Neural crest cell (in vitro differentiated cells): ENCODE results near the gene SSX2IP. TPM values are rescaled to one million over a fixed set of nuclear protein-coding genes. Genes with fewer than 3 reads are reported as not detected.

ENCODE experiments used
- DNase-seq: peaks from one replicate; pipeline ENCODE4 v3.0.0; 2021; ENCODE audit warnings: low read depth, mixed read lengths, low spot score
- H3K27ac Mint-ChIP-seq: one replicate; pipeline ENCODE4 v1.8.0; 2021; ENCODE audit warnings: mild to moderate bottlenecking, mixed read lengths; ENCODE audit not compliant: unreplicated experiment
- H3K27me3 Mint-ChIP-seq: 2 replicates; pipeline ENCODE4 v1.8.0; 2021; ENCODE audit warnings: low read depth, mild to moderate bottlenecking, mixed read lengths
- H3K36me3 Mint-ChIP-seq: 2 replicates; pipeline ENCODE4 v1.8.0; 2021; ENCODE audit warnings: low read depth, mild to moderate bottlenecking, mixed read lengths
- H3K4me1 Mint-ChIP-seq: 2 replicates; pipeline ENCODE4 v1.8.0; 2021; ENCODE audit warnings: mixed read lengths
- H3K4me3 Mint-ChIP-seq: one replicate; pipeline ENCODE4 v1.8.0; 2021; ENCODE audit warnings: mild to moderate bottlenecking, mixed read lengths
- H3K9me3 Mint-ChIP-seq: 2 replicates; pipeline ENCODE4 v1.8.0; 2021; ENCODE audit warnings: mixed read lengths
- total RNA-seq: library from RNA; stranded (reverse); gene quantifications from 2 replicates; pipeline ENCODE4 v1.2.1, GENCODE V29; 2021
- TF ChIP-seq, protein P1 (sequence below): fragments of 200-600 bp; sonication (generic); conservative IDR thresholded peaks from 2 replicates; pipeline ENCODE4 v1.5.0; 2021; ENCODE audit warnings: antibody characterized with exemption, mild to moderate bottlenecking

The SSX2IP gene
- total RNA-seq, 1 donor from 2014 or later: 24.4 TPM

DNA sequence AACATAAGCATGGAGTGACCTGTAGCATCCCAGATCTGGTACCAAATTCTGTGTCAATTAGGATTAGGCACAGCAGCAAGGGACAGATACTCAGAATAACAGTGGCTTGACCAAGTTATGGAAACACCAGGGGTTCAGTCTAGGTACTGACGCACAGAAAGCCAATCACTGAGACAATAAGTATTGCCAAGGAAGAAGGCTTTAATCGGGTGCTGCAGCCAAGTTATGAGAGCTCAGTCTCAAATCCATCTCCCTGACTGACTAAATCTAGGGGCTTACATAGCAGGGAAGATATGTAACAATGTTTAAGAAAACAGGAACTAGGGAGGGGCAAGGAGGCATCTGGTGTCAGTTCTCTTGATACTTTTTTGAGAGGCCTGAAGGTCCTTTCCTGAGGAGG is 76.4 kb downstream of the SSX2IP start:
- Mint-ChIP-seq H3K27me3 (no peaks in the 10 kb centered on the region), H3K36me3 (peaks cover 20% of the 10 kb centered on the region), H3K4me3 (no peak overlapping the region), H3K27ac (no peak overlapping the region), H3K9me3 (peaks cover 14% of the 10 kb centered on the region), H3K4me1 (peaks cover 8% of the 10 kb centered on the region)
- TF ChIP-seq, protein P1, sequence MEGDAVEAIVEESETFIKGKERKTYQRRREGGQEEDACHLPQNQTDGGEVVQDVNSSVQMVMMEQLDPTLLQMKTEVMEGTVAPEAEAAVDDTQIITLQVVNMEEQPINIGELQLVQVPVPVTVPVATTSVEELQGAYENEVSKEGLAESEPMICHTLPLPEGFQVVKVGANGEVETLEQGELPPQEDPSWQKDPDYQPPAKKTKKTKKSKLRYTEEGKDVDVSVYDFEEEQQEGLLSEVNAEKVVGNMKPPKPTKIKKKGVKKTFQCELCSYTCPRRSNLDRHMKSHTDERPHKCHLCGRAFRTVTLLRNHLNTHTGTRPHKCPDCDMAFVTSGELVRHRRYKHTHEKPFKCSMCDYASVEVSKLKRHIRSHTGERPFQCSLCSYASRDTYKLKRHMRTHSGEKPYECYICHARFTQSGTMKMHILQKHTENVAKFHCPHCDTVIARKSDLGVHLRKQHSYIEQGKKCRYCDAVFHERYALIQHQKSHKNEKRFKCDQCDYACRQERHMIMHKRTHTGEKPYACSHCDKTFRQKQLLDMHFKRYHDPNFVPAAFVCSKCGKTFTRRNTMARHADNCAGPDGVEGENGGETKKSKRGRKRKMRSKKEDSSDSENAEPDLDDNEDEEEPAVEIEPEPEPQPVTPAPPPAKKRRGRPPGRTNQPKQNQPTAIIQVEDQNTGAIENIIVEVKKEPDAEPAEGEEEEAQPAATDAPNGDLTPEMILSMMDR: no peak
- DNase-seq: no peak

DNA sequence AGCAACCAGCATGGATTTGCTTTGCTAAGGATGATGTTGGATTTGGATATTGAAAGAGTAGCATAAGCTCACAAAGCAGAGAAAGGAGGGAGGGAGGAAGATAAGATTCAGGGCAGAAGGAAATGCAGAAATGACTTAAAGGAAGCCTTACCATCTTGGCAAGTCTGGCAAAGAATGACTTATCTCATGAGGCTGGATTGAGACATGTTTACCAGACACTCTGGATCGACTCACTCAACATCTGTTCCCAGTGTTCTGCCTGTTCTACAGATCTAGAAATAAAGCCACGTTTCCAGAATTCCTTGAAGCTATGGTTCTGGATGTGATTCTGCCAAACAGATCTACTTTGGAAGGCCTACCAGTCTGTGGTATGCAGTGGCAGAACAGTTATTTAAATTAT is 77.2 kb downstream of the SSX2IP start:
- Mint-ChIP-seq H3K9me3 (peaks cover 14% of the 10 kb centered on the region), H3K27ac (no peak overlapping the region), H3K4me1 (peaks cover 8% of the 10 kb centered on the region), H3K4me3 (no peak overlapping the region), H3K36me3 (peaks cover 20% of the 10 kb centered on the region), H3K27me3 (no peaks in the 10 kb centered on the region)
- TF ChIP-seq, protein P1: no peak
- DNase-seq: no peak

DNA sequence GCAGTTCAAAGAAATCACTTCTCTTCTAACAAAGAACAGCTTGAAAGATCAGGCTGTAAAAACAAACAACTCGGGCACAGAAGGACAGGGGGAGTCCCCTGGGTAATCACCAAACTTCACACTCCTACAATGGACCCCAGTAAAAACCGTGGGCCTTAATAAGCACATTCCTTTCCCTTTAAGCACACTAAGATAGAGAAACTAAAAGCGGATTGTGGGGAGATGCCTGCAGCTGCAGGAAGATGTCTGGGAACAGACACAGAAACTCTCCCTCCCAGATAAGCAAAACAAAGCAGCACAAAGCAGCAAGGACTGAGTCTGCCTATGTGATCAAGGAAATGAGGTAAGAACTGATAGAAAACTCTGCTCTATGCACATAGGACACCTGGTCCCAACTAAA is 78.5 kb downstream of the SSX2IP start:
- Mint-ChIP-seq H3K4me1 (peaks cover 8% of the 10 kb centered on the region), H3K27me3 (no peaks in the 10 kb centered on the region), H3K4me3 (no peak overlapping the region), H3K27ac (peak overlapping the region; percentile 25), H3K9me3 (peaks cover 14% of the 10 kb centered on the region), H3K36me3 (peaks cover 20% of the 10 kb centered on the region)
- TF ChIP-seq, protein P1: no peak
- no peak for DNase-seq

DNA sequence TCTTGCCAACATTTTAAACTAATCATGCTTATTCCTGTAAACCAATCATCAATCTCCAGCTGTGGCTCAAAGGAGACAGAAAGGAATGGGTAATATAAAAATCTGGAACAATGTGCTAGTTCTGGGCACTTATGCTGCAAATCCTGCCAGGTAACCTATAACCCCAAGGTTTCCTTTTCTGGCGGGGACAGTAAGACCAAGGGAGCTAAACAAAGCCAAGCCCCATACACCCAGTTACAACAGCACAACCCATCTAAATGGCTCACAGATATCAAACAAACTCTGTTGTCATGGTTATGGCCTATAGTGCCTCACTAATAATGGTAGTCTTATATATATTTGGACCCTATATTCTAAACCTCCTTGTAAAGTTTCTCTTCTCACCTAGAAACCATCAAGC is 79.2 kb downstream of the SSX2IP start:
- H3K36me3 Mint-ChIP-seq: peaks cover 24% of the 10 kb centered on the region
- no peak for DNase-seq
- TF ChIP-seq, protein P1: no peak
- H3K4me1 Mint-ChIP-seq: peaks cover 8% of the 10 kb centered on the region
- peaks cover 18% of the 10 kb centered on the region for H3K9me3 Mint-ChIP-seq
- H3K4me3 Mint-ChIP-seq: no peak overlapping the region
- no peaks in the 10 kb centered on the region for H3K27me3 Mint-ChIP-seq
- H3K27ac Mint-ChIP-seq: no peak overlapping the region

DNA sequence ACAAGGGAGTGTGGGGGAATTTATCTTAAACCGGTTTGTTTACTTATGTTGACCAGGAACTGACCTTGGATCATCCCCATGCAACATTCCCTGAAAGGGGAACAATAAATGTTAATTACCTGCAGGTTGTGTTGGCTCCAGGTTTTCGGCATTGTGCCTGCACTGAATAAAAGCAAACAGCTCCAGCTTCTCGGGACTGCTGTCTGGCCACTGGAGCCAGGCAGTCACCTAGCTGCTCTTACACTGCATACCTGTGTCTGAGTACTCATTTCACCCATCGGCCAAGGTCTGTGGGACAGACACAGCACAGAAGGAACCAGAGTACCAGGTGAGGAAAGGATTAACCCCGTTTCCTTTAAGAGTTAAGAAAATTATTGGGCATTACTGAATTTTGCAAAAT is 83.3 kb downstream of the SSX2IP start:
- H3K4me1 Mint-ChIP-seq: peaks cover 7% of the 10 kb centered on the region
- no peak for DNase-seq
- peaks cover 22% of the 10 kb centered on the region for H3K9me3 Mint-ChIP-seq
- H3K4me3 Mint-ChIP-seq: no peak overlapping the region
- H3K36me3 Mint-ChIP-seq: peaks cover 30% of the 10 kb centered on the region
- no peaks in the 10 kb centered on the region for H3K27me3 Mint-ChIP-seq
- H3K27ac Mint-ChIP-seq: no peak overlapping the region
- TF ChIP-seq, protein P1: no peak

DNA sequence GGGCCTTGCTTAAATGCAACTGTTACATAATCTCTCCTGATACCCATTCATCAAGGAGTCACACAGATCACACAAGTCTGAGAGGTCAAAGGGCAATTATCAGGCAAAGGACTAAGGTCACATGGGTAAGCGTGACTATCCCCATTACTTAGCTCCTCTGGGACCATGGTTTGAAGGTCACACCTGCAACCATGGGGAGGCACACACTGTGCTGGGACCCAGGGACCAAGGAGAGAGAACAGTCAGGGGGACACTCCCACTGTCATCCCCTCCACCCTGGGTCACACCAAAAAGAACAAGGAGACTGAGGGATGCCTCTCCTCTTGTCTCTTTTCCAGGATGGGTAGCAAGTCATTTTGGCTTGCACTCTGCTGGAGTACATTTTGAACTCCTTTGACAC is 85.1 kb downstream of the SSX2IP start:
- Mint-ChIP-seq H3K27me3 (no peaks in the 10 kb centered on the region), H3K4me1 (no peaks in the 10 kb centered on the region), H3K27ac (no peak overlapping the region), H3K36me3 (peaks cover 24% of the 10 kb centered on the region), H3K4me3 (no peak overlapping the region), H3K9me3 (peaks cover 22% of the 10 kb centered on the region)
- DNase-seq: no peak
- TF ChIP-seq, protein P1: no peak
